Glutamatergic neuron (in vitro differentiated cells): Measurements from ENCODE around the gene WFDC5. TPM values are rescaled to one million over a fixed set of nuclear protein-coding genes. Genes with fewer than 3 reads are reported as not detected.

Experiments used
- DNase-seq: peaks from one replicate; pipeline ENCODE4 v3.0.0; 2022
- H3K27ac Mint-ChIP-seq: one replicate; pipeline ENCODE4 v1.8.0; 2020; ENCODE audit warnings: mild to moderate bottlenecking, mixed read lengths, inconsistent platforms; ENCODE audit not compliant: unreplicated experiment
- H3K27me3 Mint-ChIP-seq: one replicate; pipeline ENCODE4 v1.8.0; 2020; ENCODE audit warnings: mild to moderate bottlenecking, moderate library complexity, mixed read lengths, inconsistent platforms; ENCODE audit not compliant: unreplicated experiment
- H3K36me3 Mint-ChIP-seq: one replicate; pipeline ENCODE4 v1.8.0; 2020; ENCODE audit warnings: mild to moderate bottlenecking, mixed read lengths, inconsistent platforms; ENCODE audit not compliant: unreplicated experiment
- H3K4me1 Mint-ChIP-seq: one replicate; pipeline ENCODE4 v1.8.0; 2020; ENCODE audit warnings: mild to moderate bottlenecking, low read depth, mixed read lengths, inconsistent platforms; ENCODE audit not compliant: unreplicated experiment
- H3K4me3 Mint-ChIP-seq: one replicate; pipeline ENCODE4 v1.8.0; 2020; ENCODE audit warnings: mild to moderate bottlenecking, mixed read lengths, inconsistent platforms; ENCODE audit not compliant: unreplicated experiment
- H3K9me3 Mint-ChIP-seq: one replicate; pipeline ENCODE4 v1.8.0; 2020; ENCODE audit warnings: mild to moderate bottlenecking, moderate library complexity, mixed read lengths, inconsistent platforms; ENCODE audit not compliant: unreplicated experiment
- total RNA-seq: library from RNA; stranded (reverse); fragmentation: NEBNext Ultra II Directional; extraction: Animal tissue kit (Norgen Biotek cat#: 25700); gene quantifications from one replicate; pipeline ENCODE4 v1.2.1, GENCODE V29; 2021; ENCODE audit not compliant: unreplicated experiment
- TF ChIP-seq, protein P1 (sequence below): fragments of 200-600 bp; sonication (generic); IDR thresholded peaks from one replicate; pipeline ENCODE4 v1.5.0; 2021; ENCODE audit not compliant: partially characterized antibody, unreplicated experiment

WFDC5 gene
- total RNA-seq, 1 donor from 2014 or later, result not detected

DNA sequence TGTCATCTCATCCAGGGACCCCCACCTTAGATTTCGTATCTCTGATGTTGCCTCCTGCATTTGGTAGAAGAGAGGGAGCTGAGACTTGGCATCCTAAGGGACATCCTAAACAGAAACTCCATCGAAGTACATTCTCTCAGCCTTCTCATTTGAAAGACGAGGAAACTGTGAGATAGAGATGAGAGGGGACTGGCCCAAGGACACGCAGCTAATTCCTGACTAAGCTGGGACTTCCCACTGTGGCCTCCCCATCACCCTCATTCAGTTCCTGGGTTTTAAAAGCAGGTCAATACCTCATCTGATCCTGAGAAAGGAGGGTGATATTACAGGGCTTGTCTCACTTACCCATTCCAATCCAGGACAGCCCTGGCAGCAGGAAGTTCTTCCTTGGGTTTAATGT lies 855 bp upstream of the WFDC5 start:
- H3K36me3 Mint-ChIP-seq, result peaks cover 5% of the 10 kb centered on the region
- TF ChIP-seq, protein P1, sequence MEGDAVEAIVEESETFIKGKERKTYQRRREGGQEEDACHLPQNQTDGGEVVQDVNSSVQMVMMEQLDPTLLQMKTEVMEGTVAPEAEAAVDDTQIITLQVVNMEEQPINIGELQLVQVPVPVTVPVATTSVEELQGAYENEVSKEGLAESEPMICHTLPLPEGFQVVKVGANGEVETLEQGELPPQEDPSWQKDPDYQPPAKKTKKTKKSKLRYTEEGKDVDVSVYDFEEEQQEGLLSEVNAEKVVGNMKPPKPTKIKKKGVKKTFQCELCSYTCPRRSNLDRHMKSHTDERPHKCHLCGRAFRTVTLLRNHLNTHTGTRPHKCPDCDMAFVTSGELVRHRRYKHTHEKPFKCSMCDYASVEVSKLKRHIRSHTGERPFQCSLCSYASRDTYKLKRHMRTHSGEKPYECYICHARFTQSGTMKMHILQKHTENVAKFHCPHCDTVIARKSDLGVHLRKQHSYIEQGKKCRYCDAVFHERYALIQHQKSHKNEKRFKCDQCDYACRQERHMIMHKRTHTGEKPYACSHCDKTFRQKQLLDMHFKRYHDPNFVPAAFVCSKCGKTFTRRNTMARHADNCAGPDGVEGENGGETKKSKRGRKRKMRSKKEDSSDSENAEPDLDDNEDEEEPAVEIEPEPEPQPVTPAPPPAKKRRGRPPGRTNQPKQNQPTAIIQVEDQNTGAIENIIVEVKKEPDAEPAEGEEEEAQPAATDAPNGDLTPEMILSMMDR, result no peak
- H3K27me3 Mint-ChIP-seq, result peaks cover 9% of the 10 kb centered on the region
- peaks cover 2% of the 10 kb centered on the region for H3K4me1 Mint-ChIP-seq
- H3K9me3 Mint-ChIP-seq, result peaks cover 2% of the 10 kb centered on the region
- no peak overlapping the region for H3K4me3 Mint-ChIP-seq
- H3K27ac Mint-ChIP-seq, result no peak overlapping the region
- DNase-seq, result no peak

DNA sequence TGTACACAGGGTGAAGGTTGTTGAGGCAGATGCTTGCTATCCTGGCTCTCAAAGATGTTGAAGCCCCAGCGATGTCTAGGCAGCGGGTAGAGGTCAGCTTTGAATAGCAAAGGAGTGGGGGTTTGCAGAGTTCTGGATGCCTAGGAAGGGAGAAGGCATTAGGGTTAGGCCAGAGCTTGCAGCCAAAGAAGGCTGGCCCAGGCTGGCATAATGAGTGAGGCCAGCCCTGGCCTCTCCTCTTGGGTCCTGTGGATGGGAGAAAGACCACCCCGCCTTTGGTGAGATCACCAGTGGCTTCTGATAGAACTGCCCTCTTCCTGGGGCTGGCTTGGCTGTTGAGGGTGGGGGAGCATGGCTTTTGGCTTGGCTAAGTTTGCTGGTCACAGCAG lies 406 bp upstream of the WFDC5 start:
- peaks cover 3% of the 10 kb centered on the region for H3K36me3 Mint-ChIP-seq
- H3K9me3 Mint-ChIP-seq, result peaks cover 2% of the 10 kb centered on the region
- no peak overlapping the region for H3K27ac Mint-ChIP-seq
- H3K4me1 Mint-ChIP-seq, result peaks cover 2% of the 10 kb centered on the region
- TF ChIP-seq, protein P1, result no peak
- no peak for DNase-seq
- H3K27me3 Mint-ChIP-seq, result peaks cover 9% of the 10 kb centered on the region
- no peak overlapping the region for H3K4me3 Mint-ChIP-seq

DNA sequence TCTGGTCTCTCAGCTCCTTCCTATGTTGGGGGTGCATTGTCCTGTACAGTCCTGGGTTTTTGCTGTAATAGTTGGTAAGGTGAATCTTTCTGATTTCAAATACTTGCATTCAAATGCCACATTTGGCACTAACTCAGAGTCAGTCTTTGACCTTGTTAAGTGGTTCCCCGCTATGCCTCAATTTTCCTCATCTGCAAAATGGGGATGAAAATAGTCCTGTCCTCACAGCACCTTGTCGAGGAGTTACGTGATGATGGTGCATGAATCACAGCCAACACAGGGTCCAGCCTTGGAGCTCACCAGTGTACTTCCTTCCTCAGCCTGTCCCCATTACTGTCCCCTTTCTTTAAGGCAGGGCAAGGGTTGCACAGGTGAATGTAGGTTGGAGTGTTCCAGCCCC lies 1.1 kb downstream of the WFDC5 start:
- H3K4me3 Mint-ChIP-seq, result no peak overlapping the region
- DNase-seq, result no peak
- TF ChIP-seq, protein P1, result no peak
- peaks cover 2% of the 10 kb centered on the region for H3K9me3 Mint-ChIP-seq
- H3K4me1 Mint-ChIP-seq, result peaks cover 2% of the 10 kb centered on the region
- H3K36me3 Mint-ChIP-seq, result no peaks in the 10 kb centered on the region
- no peak overlapping the region for H3K27ac Mint-ChIP-seq
- peaks cover 10% of the 10 kb centered on the region for H3K27me3 Mint-ChIP-seq

DNA sequence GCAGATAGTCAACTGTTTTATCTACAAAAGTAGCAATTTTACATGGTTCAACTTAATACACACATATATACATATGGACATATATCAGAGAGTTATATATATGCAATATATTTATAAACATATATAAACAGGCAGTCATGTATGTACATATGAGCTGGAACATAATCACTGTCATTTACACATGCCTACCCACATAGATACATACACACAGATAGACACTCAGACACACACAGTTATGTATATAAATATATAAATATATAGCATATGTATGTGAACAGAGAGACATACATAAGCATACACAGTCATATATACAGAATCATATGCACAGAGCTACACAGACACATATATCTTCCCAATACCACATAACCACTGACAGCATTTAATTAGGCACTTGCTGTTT lies 2.2 kb downstream of the WFDC5 start:
- H3K4me1 Mint-ChIP-seq, result peaks cover 2% of the 10 kb centered on the region
- H3K36me3 Mint-ChIP-seq, result no peaks in the 10 kb centered on the region
- peaks cover 10% of the 10 kb centered on the region for H3K27me3 Mint-ChIP-seq
- no peak for DNase-seq
- peaks cover 2% of the 10 kb centered on the region for H3K9me3 Mint-ChIP-seq
- no peak overlapping the region for H3K4me3 Mint-ChIP-seq
- H3K27ac Mint-ChIP-seq, result no peak overlapping the region
- TF ChIP-seq, protein P1, result no peak

DNA sequence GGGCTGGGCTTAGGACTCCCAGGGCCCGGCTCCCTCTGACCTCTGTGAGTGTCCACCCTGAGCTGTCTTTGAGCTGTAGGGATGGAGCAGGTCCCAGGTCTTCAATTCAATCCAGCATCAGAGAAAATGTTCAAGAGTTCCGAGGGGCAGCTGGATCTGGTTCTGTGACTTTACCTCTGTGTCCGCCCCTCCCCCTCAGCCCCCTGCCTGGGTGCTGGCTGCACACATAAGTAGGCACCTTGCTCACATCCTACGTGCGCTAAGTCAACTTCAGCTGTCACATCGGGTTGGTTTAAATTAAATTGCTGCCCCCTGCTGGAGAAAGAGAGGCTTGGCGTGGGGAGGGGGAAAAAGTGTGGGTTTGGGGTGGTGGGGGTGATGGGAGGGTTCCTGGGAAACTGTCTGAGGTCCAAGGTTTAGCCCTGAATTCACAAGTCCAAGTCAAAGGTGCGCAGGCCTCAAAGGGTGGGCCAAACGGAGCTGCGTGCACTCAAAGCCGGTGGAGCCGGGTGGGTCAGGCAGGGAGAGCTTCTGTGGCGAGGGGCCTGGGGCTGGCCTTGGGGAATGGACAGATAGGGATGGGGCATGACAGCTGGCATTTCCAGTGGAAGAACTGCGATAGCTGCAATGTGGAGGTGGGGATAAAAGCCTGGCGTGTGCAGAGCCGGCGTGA lies 3.0 kb downstream of the WFDC5 start:
- Mint-ChIP-seq H3K27me3 (peaks cover 10% of the 10 kb centered on the region), H3K9me3 (peaks cover 2% of the 10 kb centered on the region), H3K4me1 (peaks cover 2% of the 10 kb centered on the region), H3K4me3 (no peak overlapping the region), H3K36me3 (no peaks in the 10 kb centered on the region), H3K27ac (no peak overlapping the region)
- DNase-seq, result no peak
- TF ChIP-seq, protein P1, result peak; percentile 82
